Uterus (tissue), 2 donors: Measurements from ENCODE around the gene CEBPG.

Experiments
- POLR2A ChIP-seq, 2 donors: fragments of 450-650 bp; IDR thresholded peaks; one replicate each; pipeline ENCODE4 v1.6.1; 2016; ENCODE audit warnings: antibody characterized with exemption in 2 of 2, mild to moderate bottlenecking in 1 of 2, moderate library complexity in 1 of 2
- TF ChIP-seq, protein P1 (sequence below), 4 experiments: fragments of 200-600 bp in 2 of 4; fragments of 450-650 bp in 2 of 4; sonication (generic) in 2 of 4; IDR thresholded peaks; one replicate each; pipeline ENCODE4 v1.5.1; 2016 to 2019; ENCODE audit warnings: antibody characterized with exemption in 4 of 4, mild to moderate bottlenecking in 2 of 4, moderate library complexity in 1 of 4

DNA sequence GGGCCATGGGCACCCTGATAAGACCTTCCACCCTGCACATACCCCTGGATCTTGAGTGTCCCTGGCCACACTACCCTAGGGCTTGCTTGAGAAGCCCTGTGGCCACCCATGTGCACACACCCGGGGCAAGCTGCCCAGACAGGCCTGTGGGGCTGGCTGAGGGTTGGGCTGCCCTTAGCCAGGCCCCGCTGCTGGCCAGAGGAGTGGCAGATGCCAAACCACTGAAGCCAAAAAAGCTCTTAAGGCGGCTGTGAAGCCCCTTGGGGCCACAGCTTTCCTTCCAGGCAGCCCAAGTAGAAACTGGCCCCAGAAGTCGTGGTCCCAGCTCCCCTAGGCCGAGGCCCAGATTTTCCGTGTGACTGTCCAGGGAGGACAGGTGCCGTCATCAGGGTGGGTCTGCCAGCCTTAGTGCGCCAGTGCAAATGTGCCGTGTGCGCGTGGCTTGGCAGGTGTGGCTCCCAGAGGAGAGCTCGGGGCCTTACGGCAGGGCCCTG lies 14.8 kb downstream of the CEBPG start:
- TF ChIP-seq, protein P1, sequence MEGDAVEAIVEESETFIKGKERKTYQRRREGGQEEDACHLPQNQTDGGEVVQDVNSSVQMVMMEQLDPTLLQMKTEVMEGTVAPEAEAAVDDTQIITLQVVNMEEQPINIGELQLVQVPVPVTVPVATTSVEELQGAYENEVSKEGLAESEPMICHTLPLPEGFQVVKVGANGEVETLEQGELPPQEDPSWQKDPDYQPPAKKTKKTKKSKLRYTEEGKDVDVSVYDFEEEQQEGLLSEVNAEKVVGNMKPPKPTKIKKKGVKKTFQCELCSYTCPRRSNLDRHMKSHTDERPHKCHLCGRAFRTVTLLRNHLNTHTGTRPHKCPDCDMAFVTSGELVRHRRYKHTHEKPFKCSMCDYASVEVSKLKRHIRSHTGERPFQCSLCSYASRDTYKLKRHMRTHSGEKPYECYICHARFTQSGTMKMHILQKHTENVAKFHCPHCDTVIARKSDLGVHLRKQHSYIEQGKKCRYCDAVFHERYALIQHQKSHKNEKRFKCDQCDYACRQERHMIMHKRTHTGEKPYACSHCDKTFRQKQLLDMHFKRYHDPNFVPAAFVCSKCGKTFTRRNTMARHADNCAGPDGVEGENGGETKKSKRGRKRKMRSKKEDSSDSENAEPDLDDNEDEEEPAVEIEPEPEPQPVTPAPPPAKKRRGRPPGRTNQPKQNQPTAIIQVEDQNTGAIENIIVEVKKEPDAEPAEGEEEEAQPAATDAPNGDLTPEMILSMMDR (IDR thresholded peaks at IDR 0.05) = no peak
- TF ChIP-seq POLR2A (IDR thresholded peaks at IDR 0.05) = no peak
